ENCODE data around the gene SYN1.

DNA sequence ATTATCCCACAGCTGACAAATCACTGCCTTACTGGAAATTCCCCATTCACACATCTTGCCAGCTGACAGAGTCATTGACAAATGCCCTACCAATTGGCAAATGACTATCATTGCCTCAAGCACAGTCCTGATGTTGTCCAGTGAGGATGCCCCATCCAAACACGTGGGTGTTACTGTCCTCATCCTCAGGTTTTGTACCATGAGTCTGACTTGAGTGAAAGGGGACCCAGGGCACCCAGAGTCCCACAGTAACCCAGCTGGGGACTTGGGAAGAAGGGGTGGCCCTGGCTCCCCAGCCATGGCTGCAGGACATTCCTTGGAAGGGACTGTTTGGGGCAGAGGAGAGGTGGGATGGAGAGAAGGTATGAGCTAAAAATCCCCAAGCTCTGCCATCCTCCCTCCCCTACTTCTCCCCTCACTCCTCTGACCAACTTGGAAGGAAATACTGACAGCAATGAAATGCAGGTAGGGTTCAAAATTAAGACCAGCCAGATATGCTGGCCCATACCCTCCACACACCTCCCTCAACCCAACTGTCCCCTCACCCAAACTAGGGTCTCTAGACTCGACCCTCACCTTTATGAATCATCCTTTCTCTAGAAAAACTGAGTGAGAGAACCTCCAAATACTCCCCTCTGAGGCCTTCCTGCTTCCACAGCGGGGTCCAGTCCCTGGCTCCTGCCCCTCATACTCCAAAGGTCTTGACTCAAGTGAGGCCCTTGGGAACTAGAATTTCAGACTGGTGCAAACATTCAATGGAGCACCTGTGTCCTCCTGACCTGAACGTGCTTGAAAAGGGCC lies 32.4 kb downstream of the SYN1 start:
- TF ChIP-seq EP300 (IDR thresholded peaks at IDR 0.05) = no peak
- TF ChIP-seq, protein P1, sequence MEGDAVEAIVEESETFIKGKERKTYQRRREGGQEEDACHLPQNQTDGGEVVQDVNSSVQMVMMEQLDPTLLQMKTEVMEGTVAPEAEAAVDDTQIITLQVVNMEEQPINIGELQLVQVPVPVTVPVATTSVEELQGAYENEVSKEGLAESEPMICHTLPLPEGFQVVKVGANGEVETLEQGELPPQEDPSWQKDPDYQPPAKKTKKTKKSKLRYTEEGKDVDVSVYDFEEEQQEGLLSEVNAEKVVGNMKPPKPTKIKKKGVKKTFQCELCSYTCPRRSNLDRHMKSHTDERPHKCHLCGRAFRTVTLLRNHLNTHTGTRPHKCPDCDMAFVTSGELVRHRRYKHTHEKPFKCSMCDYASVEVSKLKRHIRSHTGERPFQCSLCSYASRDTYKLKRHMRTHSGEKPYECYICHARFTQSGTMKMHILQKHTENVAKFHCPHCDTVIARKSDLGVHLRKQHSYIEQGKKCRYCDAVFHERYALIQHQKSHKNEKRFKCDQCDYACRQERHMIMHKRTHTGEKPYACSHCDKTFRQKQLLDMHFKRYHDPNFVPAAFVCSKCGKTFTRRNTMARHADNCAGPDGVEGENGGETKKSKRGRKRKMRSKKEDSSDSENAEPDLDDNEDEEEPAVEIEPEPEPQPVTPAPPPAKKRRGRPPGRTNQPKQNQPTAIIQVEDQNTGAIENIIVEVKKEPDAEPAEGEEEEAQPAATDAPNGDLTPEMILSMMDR (IDR thresholded peaks at IDR 0.05) = no peak
- TF ChIP-seq POLR2A (IDR thresholded peaks at IDR 0.05) = no peak
- TF ChIP-seq POLR2AphosphoS5 (IDR thresholded peaks at IDR 0.05) = no peak
